ENCODE data around the gene GCG. TPM values are rescaled to one million over a fixed set of nuclear protein-coding genes. Genes with fewer than 3 reads are reported as not detected.

The GCG gene
- total RNA-seq, 2 experiments from 2014 or later = not detected

GRCh38 chr2:162111958-162112850 is 39.8 kb downstream of the GCG start:
- CTCF ChIA-PET = no interaction called here
- no peak overlapping the region for H3K27ac Mint-ChIP-seq

GRCh38 chr2:162107361-162107901 is 44.6 kb downstream of the GCG start:
- Mint-ChIP-seq H3K9me3 (ENCODE audit: low read depth) (no peaks in the 10 kb centered on the region), H3K4me1 (peaks cover 6% of the 10 kb centered on the region), H3K4me3 (no peak overlapping the region), H3K36me3 (no peaks in the 10 kb centered on the region), H3K27me3 (no peaks in the 10 kb centered on the region), H3K27ac (no peak overlapping the region)
- CTCF ChIA-PET = no interaction called here
- DNase-seq (no peak), ATAC-seq (no peak)

More at GRCh38 chr2:162111958-162112850, 39.8 kb downstream of the GCG start:
- Mint-ChIP-seq H3K4me3 (no peak overlapping the region), H3K27me3 (no peaks in the 10 kb centered on the region), H3K36me3 (peaks cover 13% of the 10 kb centered on the region), H3K4me1 (peaks cover 12% of the 10 kb centered on the region), H3K9me3 (ENCODE audit: low read depth) (peaks cover 11% of the 10 kb centered on the region)
- DNase-seq (no peak), ATAC-seq (no peak)

- H3K27me3 Mint-ChIP-seq = peaks cover 2% of the 10 kb centered on the region
- ATAC-seq = no peak
- no peak for DNase-seq
- H3K4me1 Mint-ChIP-seq = peaks cover 6% of the 10 kb centered on the region
- CTCF ChIA-PET = no interaction called here
- no peak overlapping the region for H3K27ac Mint-ChIP-seq
- H3K36me3 Mint-ChIP-seq = no peaks in the 10 kb centered on the region
- no peak overlapping the region for H3K4me3 Mint-ChIP-seq
- H3K9me3 Mint-ChIP-seq (ENCODE audit: low read depth) = no peaks in the 10 kb centered on the region
Measured at GRCh38 chr2:162106746-162107145, 45.3 kb downstream of the GCG start.

GRCh38 chr2:162106146-162106551 is 45.9 kb downstream of the GCG start:
- Mint-ChIP-seq H3K4me3 (no peak overlapping the region), H3K9me3 (ENCODE audit: low read depth) (no peaks in the 10 kb centered on the region), H3K27me3 (peaks cover 2% of the 10 kb centered on the region), H3K36me3 (no peaks in the 10 kb centered on the region), H3K27ac (no peak overlapping the region), H3K4me1 (peaks cover 6% of the 10 kb centered on the region)
- ATAC-seq = no peak
- CTCF ChIA-PET = interaction anchor here (1.1 kb wide), 1 partner anchor 43 kb away, joined by 3 read pairs; no protein-coding TSS in a partner anchor
- no peak for DNase-seq

GRCh38 chr2:162103443-162104009 is 48.5 kb downstream of the GCG start:
- Mint-ChIP-seq H3K27ac (no peak overlapping the region), H3K9me3 (ENCODE audit: low read depth) (no peaks in the 10 kb centered on the region), H3K27me3 (peaks cover 2% of the 10 kb centered on the region), H3K4me1 (peaks cover 6% of the 10 kb centered on the region), H3K4me3 (no peak overlapping the region), H3K36me3 (no peaks in the 10 kb centered on the region)
- CTCF ChIA-PET = interaction anchor here (0.7 kb wide), 1 partner anchor 726 kb away, joined by 3 read pairs; no protein-coding TSS in a partner anchor
- ATAC-seq = no peak
- DNase-seq = no peak

- no peaks in the 10 kb centered on the region for H3K36me3 Mint-ChIP-seq
- CTCF ChIA-PET = no interaction called here
- DNase-seq (no peak), ATAC-seq (no peak)
- no peak overlapping the region for H3K27ac Mint-ChIP-seq
- no peak overlapping the region for H3K4me3 Mint-ChIP-seq
- H3K27me3 Mint-ChIP-seq = peaks cover 4% of the 10 kb centered on the region
- H3K9me3 Mint-ChIP-seq (ENCODE audit: low read depth) = no peaks in the 10 kb centered on the region
- no peaks in the 10 kb centered on the region for H3K4me1 Mint-ChIP-seq
Measured at GRCh38 chr2:162100579-162100978, 51.5 kb downstream of the GCG start.

GRCh38 chr2:162099836-162100235 is 52.2 kb downstream of the GCG start:
- ATAC-seq (no peak), DNase-seq (no peak)
- CTCF ChIA-PET = no interaction called here
- H3K4me3 Mint-ChIP-seq = no peak overlapping the region
- H3K36me3 Mint-ChIP-seq = no peaks in the 10 kb centered on the region
- no peaks in the 10 kb centered on the region for H3K9me3 Mint-ChIP-seq (ENCODE audit: low read depth)
- peaks cover 4% of the 10 kb centered on the region for H3K27me3 Mint-ChIP-seq
- no peaks in the 10 kb centered on the region for H3K4me1 Mint-ChIP-seq
- no peak overlapping the region for H3K27ac Mint-ChIP-seq

Other genes with a start within 250 kb of the GCG start
- gene DPP4, start 78.0 kb downstream of the GCG start, total RNA-seq = 100 to 1,000 TPM; 106 to 115 TPM
- gene FAP, start 91.2 kb upstream of the GCG start, total RNA-seq = under 1 TPM in 1 of 2 experiments, not detected in 1; 0.23 TPM
- gene IFIH1, start 166.4 kb upstream of the GCG start, total RNA-seq = 10 to 100 TPM; 66.8 to 90.0 TPM
- gene GCA, start 191.9 kb upstream of the GCG start, total RNA-seq = 10 to 100 TPM; 16.1 to 17.2 TPM

All from activated CD8-positive, alpha-beta memory T cell treated with anti-CD3 and anti-CD28 coated beads, Interleukin-2, amount 10 ng/mL, durations not matched to agents 7 days and 5 days (primary cell).